Activated CD8-positive, alpha-beta memory T cell treated with anti-CD3 and anti-CD28 coated beads for 4 hours (primary cell): ENCODE results near the gene TMEM154.

Experiments
- DNase-seq, 2 donors: peaks; one replicate each; pipeline ENCODE4 v3.0.0-alpha.2; 2020; ENCODE audit warnings: low read depth in 2 of 2

Gene TMEM154

DNA sequence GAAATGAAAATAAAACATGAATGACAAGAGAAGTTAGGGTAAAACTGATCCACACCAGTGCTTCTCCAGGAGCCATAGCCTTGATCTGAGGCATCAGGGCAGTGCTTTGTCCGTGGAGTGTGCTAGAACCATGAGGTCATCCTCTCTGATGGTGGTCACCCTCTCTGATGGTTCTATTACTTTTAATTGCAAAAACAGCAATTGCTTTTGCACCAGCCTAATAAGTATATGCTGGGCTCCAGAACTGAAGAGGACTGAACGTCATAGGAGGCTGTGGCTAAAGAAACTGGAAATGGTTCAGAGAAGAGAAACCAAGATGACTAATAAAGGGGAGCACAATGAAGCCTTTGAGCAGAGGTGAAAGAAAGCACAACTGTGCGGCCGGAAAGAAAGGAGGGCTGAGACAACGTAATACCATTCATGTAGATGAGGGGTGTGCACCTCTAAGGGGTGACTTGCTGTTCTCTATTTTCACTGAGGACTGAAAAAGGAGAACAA, 17.0 kb upstream of the TMEM154 start:
- peak in 1 of 2 donors; percentile 27 for DNase-seq

DNA sequence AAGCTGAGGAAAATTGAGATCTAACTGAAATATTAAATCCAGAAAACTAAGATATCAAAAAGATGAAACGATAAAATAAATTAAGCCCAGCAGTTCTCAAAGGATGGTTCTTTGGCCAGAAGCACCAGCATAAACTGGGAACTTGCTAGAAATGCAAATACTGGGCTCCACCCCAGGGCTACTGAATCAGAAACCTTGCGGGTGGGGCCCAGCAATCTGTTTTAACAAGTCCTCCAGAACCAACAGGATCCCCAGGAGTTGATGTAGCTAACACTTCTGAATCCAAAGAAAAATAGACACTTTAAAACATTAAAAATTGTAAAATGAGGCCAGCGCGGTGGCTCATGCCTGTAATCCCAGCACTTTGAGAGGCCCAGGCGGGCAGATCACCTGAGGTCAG, 14.1 kb upstream of the TMEM154 start:
- DNase-seq, result no peak

DNA sequence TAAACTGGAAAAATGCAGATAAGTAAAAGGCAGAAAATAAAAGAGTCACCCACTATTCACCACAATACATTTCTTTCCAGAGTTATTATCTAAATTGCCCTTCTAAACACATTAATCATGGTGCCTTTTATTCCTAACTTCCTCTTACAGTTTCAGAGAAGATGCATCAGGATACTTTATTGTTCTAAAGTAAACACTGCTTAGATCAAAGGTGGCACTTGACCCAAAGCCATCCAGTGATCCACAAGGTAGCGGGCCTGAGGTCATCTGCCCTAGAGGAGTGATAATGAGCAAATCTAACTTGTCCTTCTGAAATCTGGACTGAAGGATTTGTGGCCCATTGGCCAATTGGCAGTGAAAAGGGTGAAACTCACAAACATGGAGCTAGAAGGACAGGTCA, 12.0 kb upstream of the TMEM154 start:
- no peak for DNase-seq

DNA sequence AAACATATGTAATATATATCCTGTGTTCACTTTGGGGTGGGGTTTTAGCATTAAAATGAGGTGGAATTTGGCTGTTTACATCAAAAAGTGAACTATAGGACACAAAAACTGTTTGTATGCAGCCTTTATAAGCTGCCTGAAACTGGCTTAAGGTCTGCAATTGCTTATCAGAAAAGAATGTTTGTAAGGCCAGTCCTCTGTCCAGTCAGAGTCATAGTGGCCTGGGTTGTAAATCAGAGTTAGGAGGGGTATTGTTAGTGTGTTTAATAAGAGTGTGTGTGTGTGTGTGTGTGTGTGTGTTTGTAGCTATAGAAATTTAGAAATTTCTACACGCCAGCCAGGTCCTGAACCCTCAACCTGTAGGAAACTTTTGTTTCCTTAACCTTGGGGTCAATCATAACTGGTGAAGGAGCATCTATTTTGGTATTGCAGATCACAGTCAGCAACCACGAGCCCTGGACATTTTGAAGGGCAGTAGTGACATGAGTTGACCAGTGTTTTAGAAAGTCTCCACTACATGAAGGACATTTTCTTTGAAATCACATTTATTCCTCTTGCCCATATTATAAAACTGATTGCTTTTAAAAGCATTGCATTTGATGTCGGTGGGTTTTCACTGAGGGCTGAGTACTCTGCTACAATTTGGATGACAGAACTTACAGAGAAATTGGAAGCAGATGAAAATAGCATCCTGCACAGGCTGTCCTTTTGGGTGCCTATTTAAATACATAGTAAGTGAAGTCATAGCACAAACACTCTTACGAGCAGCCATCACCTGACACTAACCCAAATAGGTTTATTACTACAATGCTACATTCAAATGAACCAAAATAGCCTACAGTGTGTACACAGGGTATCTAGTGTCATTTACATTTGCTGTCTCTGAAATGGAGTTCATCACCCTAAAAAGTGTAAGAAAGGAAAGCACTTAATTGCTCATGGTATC, 11.2 kb upstream of the TMEM154 start:
- DNase-seq, result no peak

DNA sequence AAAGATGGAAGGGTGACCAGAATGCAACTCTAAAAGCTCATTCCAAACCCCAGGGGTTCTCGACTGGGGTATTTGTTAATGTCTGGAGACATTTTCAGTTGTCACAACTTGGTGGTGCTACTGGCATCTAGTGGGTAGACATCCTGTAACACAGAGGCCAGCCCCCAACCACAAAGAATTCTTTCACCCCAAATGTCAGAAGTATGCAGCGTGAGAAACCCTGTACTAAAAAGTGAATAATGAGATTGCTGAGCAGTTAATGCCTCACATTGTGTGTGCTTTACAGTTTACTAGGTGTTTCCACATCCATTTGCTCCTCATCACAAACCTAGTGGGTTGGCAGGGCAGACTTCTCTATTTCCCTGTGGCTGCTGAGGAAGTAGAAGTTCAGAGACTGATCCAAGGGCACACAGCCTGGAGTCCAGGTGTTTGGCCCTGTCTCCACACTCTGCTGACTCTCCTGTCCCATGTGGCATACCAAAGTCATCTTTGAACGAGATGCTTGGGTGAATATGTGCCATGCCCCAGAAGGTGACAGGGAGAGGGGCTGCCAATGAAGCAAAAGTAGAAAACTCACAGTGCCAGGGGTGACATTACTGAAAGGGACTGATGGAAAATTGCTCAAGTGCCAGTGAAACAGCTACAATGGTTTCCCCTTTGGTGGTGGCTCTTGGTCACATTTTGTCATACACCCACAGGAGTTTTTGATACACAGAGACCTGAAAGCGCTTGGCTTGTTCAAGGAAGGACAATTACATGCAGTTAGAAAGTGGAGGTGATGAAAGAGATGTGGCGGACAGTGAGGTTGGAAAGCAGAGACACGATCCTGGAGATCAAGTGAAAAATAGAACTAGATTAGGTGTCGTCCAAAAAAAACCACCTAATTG, 10.1 kb upstream of the TMEM154 start:
- no peak for DNase-seq

DNA sequence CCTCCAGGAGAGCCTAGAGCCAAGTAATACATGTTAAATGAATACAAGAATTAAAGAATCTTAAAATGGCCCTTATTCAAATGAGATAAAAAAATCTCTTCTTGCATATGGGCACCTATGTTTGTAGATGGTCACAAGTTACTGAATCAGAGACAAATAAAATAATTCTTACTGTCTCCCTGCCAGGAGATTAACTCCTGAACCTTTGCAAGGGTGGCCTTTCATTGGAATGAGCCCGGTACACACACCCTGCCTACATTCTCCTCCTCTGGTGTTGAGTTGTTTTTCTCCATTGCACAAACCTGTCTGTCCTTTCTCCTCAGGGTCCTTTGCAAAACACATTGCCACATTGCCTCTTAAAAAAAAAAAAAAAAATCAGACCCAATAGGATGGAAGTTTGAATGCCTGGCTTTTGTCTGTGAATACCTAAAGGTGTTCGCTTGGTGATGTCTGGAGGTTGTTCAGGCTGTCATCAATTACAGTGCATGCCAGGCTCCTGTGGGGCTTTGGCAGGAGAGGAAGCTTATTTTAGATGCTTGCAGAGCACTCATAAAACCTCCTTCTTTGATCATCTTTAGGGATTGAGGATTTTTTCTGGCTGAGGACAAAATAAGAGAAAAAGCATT, 8.3 kb upstream of the TMEM154 start:
- no peak for DNase-seq

DNA sequence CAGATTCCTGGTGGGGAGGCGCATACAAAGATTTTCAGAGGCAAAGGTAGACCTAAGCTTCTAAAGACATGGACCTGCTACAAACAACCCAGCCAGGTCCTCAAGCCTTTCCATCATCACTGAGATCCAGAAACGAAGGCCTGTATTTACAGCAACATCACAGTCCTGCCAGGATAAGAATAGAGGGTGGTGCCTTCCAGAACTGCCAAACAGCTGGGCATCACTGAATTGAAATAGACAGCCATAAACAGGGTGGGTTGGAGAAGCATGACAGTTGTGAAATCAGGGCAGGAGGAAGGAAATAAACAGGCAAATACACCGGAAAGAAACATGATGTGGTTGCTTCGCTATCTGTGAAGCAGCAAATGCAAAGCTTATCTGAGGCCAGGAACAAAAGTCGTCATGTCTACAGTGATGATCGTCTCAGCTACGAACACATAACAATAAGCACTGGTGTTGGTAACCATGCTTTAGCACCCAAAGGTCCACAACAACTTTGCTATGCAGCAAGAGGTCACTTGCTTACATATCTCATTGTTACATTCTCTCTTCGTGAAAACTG, 6.7 kb upstream of the TMEM154 start:
- no peak for DNase-seq

DNA sequence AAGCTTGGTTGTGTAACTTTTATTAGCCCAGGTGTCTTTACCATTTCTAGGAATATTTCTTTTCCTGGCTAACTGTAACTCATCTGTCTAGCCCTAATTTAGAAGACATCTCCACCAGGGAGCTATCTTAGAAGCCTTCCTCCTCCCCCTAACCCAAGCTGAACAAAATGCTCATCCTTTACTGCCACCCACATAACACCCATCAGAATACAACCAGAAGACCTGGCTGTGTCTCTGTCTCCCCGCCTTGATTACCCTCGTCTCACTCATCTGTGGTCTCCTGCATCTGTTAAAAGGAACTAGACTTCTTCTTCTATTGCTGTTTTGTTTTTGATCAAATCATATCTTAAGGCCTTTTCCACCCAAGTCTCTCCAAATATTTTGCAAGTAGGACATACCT, 4.8 kb upstream of the TMEM154 start:
- DNase-seq, result no peak

DNA sequence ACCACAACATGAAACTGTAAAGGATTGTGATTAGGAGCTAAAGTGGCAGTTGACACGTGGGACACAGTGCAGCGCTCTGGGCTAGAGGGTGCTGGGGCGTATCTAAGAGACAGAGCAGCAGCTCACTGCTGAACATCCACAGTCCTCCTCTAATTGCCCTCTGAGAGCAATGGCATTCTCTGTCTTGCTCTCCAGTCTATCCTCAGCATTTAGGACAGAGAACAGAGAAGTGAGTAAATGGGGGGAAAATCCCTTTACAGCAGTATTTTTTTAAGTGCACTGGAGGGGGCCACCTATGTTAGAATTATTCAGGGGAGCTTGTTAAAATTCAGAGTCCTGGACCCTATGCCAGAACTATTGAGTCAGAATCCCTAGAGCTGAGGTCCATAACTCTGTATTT, 4.2 kb upstream of the TMEM154 start:
- no peak for DNase-seq

DNA sequence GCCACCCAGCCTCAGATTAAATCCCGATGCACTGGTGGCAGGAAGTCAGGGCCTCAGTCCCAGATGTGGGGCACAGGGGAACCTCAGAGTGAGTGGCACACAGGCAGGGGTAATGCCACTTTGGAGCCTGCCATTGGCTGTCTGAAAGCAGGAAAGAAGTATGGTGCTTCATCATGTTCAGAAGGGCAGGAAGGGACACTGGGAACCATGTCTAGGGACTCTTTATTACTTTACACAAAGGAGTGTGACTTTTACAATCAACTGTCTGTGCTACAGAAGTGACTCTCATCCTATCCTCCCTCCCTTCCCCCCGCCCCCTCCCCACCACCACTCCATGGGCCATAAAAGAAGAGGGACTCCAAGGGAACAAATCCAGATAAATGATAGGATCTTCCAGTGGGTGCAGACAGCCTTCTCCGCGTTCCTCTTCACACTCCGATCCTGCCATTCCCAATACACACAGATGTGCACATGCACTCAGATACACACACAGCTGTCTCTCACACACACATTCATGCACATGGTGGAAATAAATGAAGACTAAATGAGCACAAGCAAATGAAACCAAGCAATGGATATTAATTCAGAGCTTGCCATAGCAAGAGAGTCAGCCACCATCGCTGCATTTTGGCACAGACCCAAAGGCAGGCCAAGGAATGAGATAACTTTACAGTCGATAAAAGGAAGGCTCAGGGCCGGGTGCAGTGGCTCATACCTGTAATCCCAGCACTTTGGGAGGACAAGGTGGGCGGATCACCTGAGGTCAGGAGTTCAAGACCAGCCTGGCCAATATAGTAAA, 2.5 kb upstream of the TMEM154 start:
- DNase-seq, result no peak

DNA sequence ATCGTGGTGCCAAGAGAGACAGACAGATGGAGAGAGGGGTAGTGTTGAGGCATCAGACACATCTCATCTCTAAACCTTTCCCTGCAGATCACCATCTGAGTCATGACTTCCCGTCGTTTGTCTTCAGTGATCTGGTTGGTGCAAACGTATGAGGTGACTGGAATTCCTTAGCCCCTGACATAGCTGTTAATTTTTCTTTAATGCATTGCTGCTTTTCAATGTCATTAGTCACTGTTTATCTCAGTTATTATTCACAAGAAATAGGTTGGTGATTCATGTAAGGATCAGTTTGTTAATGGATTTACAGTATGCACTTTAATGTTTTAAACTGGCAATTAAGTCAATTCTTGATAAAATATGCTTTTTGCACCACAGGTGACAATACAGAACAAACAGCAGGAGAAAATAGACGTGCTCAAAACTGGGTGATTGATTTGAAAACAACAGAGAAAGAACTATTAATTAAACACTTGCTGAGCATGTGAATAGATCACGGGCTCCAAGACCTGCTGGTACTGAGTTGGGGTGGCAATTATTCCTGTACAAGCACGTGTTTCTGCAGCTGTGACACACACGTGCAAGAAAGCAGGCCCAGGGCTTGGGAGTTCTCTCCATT, 1.3 kb upstream of the TMEM154 start:
- no peak for DNase-seq

DNA sequence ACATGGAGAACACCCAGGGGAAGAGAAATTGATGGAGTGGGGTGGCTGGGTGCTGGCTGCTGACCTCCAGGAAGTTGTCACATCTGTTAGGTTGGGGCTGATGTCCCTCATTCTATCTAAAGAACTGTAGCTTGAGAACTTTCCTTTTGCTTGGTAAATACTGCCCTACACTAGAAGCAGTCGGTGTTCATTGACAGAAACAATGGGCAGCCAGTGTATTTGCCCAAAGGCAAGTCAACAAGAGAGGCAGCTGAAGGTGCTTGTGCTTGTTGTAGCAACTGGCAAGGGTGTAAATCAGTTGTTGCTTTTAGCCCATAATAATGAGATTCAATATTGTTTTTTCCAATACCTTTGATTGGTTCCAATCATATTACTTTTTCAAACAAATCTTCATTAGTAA, 956 bp downstream of the TMEM154 start:
- DNase-seq, result no peak

DNA sequence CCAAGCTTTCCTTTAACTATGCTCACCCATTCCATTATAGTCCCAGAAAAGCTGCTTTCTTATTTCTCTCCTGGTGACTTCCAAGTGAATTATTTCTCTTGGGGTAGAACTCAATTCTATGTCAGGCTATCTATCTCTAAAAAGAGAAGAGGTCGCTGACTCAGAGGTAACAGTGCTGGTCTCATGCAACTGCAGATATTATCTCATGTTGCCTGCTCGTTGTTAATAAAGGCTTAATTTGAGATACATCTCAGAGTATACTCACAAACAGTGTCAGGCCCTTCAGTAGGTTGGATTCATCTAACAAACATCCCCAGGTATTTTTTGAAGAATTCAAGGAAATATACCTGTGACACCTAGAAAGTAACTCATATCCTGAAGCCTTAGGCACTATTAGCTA, 2.7 kb downstream of the TMEM154 start:
- DNase-seq, result no peak

DNA sequence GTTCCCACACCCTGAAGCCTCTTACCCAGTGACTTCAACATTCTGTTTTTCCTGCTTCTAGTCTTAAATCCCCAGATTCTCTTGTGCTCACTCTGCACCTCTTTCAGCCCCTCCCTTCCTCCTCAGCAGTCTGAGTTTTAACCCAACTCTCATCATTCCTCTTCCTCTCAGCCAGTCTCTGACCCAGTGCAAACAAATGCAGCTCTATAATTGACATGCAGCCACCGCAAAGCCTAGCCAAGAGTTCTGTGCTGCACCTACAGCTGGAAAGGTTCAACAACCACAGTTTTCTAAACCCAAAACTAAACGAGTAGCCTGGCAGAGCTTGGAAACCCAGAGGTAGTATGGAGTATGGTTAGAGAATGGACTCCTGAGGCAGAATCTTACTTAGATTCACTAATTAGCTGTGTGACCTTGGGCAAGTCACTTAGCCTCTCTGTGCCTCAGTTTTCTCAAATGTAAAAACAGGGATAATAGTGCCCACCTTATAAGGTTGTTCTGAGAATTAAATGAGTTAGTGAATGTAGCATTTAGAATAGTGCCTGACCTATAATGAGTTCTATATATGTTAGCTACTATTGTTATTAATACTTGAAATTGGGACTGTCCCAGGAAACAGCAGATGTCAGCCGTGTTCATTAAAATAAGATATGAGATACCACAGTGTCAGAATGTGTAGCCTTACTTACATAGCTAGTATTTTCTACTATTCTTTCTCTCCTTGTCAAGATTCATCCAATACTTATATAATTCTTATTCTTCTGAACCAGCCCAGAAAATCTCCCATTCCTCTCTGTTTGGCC, 3.5 kb downstream of the TMEM154 start:
- no peak for DNase-seq

DNA sequence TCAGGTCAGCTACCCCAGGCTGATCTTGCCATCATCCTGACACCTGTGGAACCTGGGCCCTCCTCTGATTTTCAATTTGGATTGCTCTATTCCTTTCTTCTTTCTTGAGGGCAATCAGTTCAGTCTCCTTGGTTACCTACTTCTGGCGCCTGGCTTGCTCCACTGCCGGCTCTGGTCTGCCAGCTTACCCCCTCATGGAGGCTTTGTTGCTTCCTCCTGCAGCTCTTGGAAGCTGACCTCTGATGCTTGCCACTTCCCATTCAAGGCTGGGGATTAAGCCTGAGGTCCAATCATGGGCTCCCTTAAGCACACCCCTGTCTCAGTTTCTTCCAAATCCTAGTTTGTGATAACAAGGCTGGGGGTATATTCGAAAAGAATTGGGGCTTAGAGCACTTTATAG, 5.4 kb downstream of the TMEM154 start:
- DNase-seq, result no peak

DNA sequence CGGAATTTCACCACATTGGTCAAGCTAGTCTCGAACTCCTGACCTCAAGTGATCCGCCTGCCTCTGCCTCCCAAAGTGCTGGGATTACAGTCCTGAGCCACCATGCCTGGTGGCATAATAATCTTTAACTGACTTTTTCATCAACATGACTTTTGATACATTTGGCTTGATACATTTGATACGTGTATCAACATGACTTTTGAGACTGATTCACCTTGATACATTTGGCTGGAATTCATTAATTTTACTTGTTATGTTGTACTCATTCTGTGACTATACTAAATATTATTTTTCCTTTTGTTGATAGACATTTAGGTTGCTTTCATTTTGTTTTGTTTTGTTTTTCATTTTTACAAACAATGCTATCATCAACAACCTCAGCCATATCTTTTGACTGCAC, 6.3 kb downstream of the TMEM154 start:
- no peak for DNase-seq

DNA sequence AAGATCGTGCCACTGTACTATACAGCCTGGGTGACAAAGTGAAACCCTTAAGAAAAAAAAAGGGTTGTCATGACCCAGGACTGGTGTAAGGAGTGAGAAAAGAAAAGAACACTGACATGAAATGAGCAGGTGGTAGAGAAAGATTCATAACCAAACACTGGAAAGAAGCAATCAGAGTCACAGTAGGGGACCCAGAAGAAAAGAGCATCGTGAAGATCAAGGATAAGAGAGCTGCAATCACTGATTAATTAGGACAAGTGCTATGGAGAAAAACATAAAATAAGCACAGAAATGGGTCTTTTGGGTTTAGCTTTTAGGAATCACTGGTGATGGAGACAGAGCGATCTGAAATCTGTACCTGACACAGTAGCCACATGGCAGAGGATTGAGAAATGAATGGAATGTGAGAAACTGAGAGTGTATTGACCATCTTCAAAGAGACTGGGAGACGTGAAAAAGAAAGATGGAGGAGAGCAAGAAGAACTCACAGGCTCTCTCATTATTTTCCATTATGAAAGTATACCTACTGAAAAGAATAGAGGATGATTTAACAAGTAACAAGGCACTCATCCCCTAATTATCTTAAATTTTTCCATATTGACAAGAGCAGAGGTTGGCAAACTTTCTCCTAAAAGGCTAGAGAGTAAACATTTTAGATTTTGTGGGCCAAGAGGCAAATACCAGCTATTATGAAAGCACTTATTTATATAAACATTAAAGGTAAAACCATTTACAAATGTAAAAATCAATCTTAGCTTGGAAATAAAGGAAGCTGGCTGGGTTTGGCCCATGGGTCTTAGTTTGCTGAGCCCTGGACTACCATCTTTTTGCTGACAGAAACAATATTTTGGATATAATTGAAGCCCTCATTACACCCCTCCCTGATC, 7.3 kb downstream of the TMEM154 start:
- DNase-seq, result no peak

DNA sequence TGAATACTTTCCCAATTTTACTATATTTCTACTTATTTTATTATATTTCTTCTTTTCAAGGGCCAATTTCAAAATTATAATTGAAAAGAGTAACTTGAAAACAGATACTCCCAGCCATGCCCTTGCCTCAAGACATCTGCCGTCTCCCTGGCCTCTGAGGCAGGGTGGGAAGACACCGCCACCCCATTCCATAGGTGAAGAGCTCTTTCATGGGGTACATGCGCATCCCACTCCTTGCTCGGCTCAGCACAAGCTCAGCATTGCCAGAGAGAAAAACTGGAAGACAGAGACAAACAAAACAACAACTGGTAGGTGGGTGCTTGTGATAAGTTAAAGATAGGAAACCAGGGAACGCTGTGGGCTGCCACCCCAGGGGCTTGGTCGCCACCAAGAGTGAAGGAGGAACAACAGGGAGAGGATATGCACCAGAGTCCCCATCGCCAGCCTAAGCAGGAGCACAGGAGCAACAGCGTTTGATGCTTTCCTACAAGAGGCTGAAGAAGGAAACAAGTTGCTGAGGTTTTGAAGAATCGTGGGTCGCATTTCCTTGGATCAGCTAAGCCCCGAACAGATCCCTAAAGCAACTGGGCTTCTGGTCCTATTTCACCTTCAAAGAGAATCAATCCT, 11.3 kb downstream of the TMEM154 start:
- DNase-seq, result no peak
